Stimulated activated CD4-positive, alpha-beta T cell treated with anti-CD3 and anti-CD28 coated beads, Interleukin-15, amount 100 ng/mL, for 24 hours (primary cell): Measurements from ENCODE around the gene NFIA.
"Not testable (repeated sequence)": the region's sequence is repeated elsewhere in the genome, so short reads cannot be mapped to it uniquely, and the experiment has no call there.

ENCODE experiments used
- DNase-seq: peaks from one replicate; pipeline ENCODE4 v3.0.0-alpha.2; 2020

The NFIA gene

DNA sequence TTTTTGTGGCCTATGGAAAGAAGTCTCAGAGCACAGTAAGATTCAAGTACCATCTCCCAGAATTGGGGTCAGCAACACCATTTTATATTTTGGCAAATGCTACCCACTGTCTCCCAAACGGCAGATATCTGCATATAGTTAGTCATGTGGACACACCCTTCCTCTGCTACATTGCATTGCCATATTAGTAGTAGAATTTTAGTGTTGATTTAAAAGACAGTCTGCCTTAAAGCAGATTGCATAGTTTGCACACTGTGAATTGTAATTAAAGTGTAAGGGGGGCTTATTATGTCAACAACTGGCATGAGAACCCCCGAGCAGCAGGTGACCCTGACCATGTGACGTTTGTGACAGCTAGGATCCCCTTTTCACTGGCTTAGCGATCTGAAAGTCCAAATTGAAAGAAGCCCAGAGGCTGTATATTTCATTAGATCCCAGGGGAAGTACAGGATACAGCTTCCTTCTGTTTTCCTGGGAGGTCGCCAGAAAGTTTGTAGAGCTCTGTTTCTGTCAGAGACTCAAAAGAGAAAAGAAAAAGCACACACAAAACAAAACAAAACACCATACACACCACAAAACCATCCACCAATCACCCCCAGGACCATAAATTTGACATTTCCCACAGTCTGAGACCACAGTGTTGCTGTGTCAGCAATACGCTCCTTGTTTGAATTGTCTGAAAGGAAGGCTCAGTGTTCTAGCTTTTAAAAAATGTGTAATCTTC, 172.4 kb downstream of the NFIA start:
- DNase-seq: no peak

DNA sequence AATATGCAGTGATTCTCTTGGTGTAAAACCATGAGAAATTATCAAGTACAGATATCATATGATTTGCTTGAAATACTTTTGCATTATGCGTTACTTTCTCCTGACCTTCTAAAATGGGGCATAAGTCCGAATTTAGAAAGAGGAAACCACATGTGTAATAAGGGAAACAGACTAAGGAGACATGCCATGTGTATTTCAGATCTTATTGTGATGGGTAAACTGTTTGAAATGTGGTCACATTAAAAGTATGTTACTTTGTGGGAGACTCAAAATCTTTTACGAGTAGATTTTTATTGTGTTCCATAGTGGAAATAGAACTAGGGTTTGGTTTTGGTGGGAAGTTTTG, 173.0 kb downstream of the NFIA start:
- DNase-seq: no peak

DNA sequence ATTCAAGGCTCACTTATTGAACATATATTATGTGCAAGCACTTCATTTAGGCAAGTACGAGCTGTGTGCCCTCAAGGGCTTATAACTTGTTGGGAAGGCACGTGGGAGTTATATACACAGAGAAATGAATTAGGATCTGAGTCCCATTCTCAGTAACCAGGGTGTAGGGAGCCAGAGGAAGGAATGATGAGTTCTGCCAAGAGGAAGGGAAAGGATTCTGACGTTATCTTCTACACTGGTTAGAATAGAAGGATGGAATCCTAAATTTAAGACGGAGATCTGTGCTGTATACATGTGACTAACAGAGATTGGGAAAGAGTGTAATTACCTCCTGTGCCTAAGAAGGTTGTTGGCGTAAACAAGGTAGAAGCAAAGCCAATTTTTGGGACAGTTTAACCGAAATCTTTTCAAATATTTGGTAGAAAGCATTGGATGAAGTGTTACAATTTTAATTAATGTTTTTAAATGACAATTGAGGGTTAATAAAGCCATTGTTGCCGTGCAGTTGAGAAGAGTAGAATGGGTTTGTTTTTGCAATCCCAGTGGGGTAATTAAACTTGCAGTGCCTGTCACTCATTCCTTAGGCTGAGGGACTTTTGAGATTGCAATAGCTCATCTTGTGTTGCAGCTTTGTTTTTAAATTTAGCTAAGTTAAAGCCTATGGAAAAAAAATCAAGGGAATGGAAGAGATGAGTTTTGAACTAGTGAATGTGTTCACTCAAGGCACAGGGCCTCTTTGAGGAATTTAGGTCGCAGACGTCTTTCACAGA, 177.2 kb downstream of the NFIA start:
- DNase-seq: no peak

DNA sequence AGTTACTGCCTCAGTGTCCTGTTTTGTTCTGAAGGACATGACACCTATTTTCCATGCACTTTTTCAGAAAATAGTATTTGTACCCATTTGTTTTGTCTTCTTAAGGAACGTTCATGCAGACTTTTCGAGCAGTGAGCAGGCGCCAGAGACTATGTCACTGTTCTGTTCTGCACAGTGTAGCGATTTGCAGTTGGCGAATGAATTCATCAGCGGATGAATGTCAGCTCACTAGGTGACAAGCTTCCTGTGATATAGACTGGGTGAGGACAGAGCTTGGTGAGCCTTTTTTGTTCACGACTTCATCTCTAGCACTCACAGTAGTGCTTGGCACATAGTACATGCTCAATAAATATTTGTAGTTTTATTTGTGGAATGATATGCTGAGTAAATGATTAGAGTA, 177.8 kb downstream of the NFIA start:
- no peak for DNase-seq

DNA sequence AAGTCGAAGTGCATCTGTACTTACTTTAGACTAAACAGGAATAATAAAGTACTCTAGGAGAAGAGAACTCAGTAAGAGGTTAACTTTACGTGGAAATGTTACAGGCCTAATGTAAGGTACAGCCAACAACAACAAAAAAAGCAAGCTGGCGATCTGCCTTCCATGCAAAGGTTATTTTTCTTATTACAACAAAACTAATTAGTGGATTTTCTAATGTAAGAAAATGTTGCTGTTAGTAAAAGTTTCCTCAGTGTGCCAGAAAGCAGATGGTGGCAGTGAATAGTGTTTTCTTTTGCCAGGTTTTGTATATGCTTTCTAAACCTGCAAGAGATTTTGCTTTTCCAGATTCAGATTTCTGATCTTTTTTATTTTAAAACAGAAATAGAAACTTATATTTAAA, 179.2 kb downstream of the NFIA start:
- no peak for DNase-seq

DNA sequence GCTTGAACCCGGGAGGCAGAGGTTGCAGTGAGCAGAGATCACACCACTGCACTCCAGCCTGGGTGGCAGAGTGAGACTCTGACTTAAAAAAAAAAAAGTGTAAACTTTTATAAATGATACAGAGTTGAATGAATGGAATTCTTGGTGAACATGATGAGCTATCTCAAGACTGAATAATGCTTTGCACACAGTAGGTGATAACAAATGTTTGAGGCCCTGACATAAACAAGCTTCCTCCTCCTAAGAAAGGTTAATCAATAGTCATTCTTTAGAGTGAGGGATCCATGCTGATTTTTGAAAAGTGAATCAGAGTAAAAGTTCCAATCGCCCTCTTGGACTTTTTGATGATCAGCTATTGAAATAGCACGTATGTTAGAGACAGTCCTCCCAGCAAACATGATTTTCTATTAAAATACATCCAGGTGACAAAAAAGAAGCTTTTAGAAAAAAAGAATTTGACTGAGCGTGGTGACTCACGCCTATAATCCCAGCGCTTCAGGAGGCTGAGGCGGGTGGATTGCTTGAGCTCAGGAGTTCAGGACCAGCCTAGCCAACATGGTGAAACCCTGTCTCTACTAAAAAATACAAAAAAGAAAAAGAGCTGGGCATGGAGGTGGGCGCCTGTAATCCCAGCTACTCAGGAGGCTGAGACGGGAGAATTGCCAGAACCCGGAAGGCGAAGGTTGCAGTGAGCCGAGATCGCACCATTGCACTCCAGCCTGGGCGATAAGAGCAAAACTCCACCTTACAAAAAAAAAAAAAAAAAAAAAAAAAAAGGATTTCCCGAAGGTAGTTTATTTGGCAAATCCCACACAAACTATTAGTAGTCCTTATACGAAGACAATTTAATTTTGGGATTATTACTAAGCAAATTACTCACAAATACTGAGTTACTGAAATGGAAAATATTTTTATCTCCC, 181.8 kb downstream of the NFIA start:
- DNase-seq: no peak

DNA sequence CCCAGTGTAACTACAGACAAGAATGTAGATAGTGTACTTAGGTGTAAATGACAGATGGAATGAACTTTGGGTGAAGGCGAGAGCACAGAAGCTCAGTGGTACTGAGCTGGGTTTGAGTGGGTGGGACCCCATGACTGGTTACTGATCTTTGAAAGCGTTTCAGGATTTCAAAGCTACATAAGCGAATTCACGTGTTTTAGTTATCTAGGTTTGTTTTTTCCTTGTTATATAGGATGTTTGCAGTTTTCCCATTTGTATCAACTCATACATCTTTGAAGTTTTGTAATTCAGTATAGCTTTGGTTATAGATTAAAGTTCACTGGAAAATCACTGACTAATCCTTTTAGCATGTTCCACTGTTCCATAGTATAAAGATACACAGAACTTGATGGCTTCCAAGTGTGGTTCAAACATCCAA, 182.5 kb downstream of the NFIA start:
- no peak for DNase-seq

DNA sequence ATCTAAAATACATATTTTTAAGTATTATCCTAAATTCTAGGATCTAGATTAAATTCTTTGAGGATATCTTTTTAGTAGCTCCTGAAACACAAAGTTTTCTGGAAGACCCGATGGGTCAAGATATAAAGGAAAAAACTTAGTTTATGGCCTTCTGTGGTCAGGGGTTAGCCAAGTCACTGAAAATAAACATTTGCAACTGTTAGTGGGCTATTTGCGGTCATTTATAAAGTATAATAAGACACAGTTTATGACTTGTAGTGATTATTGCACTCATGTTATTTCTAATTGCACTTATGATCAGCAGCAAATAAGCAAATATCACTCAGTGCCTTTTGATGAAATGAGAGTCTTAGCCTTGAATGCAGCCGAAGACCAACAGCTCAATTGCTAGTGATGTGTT, 183.3 kb downstream of the NFIA start:
- no peak for DNase-seq

DNA sequence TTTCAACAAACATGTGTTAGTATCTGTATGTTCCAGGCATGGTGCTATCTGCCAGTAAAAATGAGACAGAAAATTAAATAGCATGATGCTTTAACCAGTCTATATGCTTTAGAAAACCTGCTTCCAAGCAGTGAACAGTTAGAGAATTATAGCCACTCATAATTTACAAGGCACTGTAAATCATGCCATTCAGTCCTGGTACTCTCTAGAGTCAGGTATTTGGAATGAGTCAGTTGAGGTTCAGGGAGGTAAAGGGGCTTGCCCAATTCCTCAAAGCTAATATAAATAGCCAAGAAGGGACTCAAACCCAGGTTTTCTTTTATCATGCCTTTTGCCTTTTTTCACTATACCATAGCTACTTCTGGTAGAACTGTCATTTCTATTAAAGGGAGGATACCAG, 184.4 kb downstream of the NFIA start:
- no peak for DNase-seq

DNA sequence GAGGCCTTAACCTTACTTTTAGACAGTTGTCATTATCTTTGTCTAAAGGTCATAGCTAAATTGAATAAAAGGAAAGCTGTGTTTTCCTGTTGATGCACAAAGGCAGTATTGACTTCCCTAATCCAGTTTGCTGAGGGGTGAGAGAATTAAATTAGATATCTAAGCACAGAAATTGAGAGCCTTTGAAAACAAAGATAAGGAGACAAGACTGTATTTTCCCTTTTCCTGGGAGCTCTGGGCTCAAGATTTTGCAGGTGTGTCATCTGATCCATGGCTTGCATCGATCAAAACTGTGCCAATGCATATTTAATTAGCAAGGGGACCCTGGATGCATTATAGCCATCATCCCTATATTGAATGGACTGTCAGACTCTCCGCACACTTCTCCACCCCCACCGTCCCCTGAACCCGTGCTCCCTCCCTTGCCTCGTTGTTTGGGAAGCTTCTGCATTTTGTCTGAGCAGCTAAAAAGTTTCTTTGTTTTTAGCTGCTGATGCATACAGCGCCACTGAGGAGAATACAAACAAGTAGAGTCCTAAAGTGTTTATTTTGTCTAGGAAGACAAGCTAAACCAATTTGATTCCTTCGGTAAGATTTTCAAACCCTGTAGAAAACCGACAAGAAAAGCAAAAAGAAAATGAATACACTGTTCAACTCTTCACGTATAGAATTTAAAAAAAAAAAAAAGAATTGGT, 186.3 kb downstream of the NFIA start:
- no peak for DNase-seq

DNA sequence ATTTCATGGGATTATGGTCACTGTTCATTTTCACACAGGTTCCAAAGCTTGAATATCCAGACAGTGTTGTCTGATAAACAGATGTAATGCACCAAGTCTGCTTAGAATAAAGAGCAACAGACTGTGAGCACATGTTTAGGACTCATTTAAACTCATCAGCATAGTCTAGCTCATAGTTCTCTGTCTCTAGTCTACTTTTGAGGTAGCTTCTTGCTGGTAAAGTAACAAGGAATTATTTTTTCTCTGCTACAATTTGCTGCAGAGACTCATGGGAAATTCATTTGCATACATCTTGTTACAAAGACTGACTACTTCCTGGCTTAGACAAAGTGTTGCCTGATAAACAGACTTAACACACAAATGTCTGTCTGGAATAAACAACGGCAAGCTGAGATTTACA, 187.2 kb downstream of the NFIA start:
- no peak for DNase-seq

DNA sequence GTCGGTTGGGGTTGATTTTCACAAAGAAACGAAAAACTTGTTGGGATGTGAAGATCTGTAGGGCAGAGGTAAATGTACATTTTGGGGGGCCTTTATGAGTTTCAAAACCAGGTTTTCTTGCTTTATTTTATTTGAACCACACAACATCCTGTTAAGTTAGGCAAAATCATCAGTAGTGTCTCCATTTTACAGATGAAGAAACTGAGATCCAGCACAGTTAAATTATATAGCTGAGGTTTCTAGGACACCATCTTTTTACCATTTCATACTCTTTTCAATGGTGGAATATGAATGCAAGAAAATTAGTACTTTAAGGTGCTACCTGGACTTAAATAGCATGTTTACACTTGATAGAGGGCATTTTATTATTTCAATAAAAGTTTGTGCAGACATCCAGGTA, 187.7 kb downstream of the NFIA start:
- DNase-seq: no peak

DNA sequence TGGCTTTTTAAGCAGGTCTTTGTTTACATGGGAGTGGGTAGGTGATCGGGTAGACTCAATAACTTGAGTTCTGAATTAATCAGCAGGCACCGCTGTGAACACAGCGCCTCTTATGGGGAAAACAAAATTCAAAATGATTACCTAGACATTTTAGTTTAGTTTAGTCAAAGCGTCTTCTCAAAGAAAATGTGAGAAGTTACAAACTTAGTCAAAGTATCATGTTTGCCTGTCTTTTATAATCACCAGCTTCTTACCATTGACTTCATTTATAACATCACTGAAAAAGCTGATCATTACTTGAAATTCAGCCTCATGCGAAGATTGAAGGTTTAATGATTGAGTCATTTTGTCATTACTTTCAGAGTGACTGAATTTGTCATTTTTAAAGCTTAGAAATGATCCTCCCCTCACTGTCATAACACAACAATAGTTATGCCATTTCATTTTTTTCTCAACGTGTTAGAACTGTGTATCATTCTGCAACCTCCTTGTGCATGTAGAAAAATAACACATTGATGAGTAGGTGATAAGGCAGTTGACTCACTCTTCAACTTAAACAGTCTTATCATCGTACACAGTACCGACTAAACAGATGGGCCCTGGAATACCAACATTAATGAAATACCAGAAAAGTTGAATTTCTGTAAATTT, 188.5 kb downstream of the NFIA start:
- peak; percentile 23 for DNase-seq

DNA sequence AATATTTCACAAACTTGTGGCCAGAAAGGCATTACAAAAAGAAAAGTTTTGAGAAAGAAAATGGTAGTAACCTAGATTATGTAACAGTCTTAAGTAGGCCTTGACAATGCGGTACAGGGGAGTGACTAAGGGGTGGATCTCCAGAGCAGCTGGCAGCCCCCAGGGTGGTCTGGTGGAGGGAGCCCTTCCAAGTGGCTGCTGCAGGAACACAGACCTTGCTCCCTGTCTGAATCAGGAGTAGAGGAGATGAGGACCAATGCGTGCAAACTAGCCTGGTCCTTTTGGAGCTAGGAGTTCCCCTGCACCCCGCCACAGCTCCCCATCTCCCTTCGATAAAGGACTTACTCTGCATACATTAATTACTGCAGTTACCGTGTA, 189.0 kb downstream of the NFIA start:
- DNase-seq: peak; percentile 15

DNA sequence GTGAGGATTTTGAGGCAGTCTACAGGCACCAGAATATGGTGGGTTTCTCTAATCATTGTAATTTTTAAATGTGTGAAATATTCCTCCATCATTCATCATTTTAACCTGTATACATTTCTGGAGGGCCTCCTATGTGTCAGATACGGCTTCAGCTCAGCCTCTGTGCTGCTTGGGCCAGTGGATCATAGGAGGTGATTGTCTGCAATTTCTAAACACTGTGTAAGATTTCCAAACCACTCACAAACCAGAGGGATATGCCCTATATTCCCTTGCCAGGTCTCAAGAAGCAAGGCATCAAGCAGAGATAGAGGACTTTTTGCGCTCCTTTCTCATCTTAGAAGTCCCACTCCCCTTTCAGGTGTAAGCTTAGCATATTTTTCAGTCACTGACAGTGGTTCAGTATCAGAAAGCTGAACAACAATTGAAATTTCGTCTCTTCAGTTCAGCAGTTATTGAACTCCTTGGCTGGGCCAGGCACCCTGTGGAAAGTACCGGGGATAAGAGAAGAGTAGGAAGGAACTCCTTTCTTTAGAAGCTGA, 190.9 kb downstream of the NFIA start:
- no peak for DNase-seq

DNA sequence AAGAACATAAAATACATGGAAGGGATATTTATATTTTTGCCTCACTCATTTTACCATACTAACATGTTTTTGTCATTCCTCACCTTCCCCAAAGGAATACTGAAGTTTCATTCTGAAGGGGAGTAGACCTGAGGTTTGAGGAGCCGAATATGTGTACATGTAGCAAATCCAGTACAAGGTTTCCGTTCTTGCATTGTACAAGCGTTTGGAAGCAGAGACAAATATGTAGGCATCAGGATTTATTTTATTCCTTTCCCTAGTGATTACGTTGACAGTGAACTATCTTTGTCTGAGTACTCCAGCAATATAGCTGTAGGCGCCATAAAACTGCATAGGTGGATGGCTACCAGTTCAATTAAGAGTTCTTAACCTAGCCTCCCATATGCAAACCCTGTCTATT, 191.5 kb downstream of the NFIA start:
- DNase-seq: no peak

DNA sequence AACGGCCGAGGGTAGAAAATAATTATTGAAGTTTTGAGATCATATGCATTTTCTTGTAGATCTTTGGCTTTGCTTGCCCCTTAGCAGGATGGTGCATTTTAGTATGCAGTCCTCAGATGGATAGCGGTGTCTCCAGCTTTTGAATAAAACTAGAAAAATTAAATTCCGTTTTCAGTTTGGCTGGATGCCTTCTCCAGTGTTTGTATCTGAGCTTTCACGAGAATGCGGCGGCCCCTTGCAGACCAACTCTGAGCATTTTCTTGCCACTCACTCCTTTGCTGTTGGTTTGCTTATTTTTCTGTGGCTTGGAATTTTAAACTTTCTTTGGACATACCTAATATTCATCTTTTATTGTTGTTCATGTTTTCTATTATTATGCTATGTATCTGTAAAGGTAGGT, 192.6 kb downstream of the NFIA start:
- no peak for DNase-seq

DNA sequence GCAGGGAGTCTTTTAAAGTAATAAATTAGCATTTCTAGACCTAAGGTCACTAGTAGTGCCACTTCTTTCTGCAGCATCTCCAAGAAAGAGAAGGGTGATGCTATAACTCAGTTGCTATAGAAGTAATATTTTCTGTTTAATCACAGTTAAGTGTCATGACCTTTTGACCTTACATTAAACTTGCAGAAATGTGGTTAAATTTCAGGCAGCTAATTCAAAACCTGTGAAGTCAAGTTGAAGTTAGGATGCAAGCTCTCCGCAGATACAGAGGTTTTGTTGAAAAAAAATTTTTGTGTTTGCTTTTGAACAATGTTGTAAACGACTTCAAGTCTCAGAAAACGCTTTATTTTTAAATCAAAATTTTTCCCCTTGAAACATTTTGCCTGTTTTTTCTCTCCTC, 193.9 kb downstream of the NFIA start:
- DNase-seq: no peak

DNA sequence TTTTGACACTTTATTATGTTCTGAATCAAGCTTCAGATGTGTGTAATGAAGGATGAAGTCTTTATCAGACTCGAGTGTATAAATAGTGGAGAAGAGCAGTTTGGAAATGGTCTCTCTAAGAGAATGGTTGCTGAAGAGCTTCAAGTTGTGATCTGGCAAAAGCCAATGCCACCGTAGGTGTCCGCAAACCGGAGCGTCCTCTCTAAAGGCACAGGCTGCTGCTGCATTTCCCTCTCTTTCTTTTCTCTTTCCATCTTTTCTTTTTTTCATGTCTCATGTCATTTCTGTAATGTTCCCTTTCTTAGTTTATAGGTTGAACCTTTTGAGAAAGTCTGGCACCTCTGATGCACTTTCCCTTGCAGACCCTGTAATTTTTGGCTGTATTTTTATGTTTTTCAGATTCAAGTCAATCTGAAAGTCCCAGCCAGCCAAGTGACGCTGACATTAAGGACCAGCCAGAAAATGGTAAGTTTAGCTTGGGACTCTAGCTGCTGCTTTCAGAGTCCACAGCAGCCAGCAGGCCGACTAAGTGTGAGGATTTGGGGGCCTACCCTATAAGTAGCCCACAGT, 194.8 kb downstream of the NFIA start:
- no peak for DNase-seq

DNA sequence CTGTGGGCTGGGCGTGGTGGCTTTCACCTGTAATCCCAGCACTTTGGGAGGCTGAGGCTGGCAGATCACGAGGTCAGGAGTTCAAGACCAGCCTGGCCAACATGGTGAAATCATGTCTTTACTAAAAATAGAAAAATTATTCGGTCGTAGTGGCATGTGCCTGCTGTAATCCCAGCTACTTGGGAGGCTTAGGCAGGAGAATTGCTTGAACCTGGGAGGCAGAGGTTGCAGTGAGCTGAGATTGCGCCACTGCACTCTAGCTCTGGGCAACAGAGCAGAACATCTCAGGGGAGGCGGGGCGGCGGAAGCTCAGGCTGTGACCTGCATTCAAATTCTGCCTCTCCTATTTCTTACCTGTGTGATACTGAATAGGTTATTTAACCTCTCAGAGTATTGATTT, 196.1 kb downstream of the NFIA start:
- DNase-seq: not testable (repeated sequence)

DNA sequence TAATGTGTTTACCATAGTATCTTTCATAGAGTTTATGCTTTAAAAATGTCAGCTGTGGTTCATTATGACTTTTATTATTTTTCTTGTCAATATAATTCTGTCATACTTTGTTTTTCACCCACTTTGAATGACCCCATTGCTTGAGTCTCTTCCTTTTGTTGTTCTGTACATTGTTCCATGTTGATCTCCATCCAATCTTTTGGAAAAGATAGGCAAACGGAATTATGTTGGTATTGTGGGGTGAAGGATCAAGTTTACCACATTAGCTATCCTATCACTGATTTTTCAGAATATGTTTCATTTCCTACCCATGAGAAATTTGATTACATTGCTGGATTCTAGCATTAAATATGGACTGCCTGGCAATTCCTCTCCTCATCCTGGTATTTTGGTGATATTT, 196.6 kb downstream of the NFIA start:
- DNase-seq: no peak

DNA sequence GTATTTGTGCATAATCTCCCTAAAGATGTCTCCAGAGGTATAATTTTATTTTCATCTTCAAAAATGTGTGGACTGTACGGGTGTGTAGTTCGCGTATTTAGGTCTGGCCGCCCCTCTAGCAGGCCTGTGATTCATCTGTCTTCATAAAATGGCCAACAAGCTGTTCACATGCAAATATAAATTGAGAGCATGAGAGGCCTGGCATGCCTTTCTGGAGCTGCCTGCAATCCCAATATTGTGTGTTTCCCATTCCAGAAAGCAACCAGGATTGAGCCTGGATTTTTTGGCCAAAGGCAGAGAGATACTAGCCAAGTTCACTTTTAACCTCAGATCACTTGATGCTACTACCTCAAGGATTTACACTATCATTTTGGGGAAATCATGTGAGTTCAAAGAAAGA, 197.2 kb downstream of the NFIA start:
- no peak for DNase-seq
